Measurements from ENCODE around the gene C3orf52. TPM values are rescaled to one million over a fixed set of nuclear protein-coding genes. Genes with fewer than 3 reads are reported as not detected.
A peak's percentile ranks its signal among the peaks of the same experiment; 100 is the strongest.

C3orf52 gene
- total RNA-seq, 1 donor from 2014 or later, result 9.1 TPM

GRCh38 chr3:112085735-112086075, 484 bp upstream of the C3orf52 start:
- no peak for DNase-seq (ENCODE audit: low read depth in 2 of 2)

- peak in 1 of 2 donors; percentile 49 for DNase-seq (ENCODE audit: low read depth in 2 of 2)
Observed at GRCh38 chr3:112086875-112087524, 811 bp downstream of the C3orf52 start.

GRCh38 chr3:112087746-112088145, 1.6 kb downstream of the C3orf52 start:
- no peak for DNase-seq (ENCODE audit: low read depth in 2 of 2)

GRCh38 chr3:112088944-112089343, 2.8 kb downstream of the C3orf52 start:
- no peak for DNase-seq (ENCODE audit: low read depth in 2 of 2)

- peak; percentile 26 to 35 for DNase-seq (ENCODE audit: low read depth in 2 of 2)
Observed at GRCh38 chr3:112089956-112090886, 4.0 kb downstream of the C3orf52 start.

GRCh38 chr3:112090887-112091586, 4.8 kb downstream of the C3orf52 start:
- peak in 1 of 2 donors; percentile 28 for DNase-seq (ENCODE audit: low read depth in 2 of 2)

- peak; percentile 22 to 74 for DNase-seq (ENCODE audit: low read depth in 2 of 2)
Observed at GRCh38 chr3:112092496-112093179, 6.4 kb downstream of the C3orf52 start.

GRCh38 chr3:112093180-112093522, 7.0 kb downstream of the C3orf52 start:
- no peak for DNase-seq (ENCODE audit: low read depth in 2 of 2)

GRCh38 chr3:112095731-112096130, 9.5 kb downstream of the C3orf52 start:
- no peak for DNase-seq (ENCODE audit: low read depth in 2 of 2)

GRCh38 chr3:112096176-112096575, 10.0 kb downstream of the C3orf52 start:
- DNase-seq (ENCODE audit: low read depth in 2 of 2), result no peak

GRCh38 chr3:112097378-112097777, 11.2 kb downstream of the C3orf52 start:
- DNase-seq (ENCODE audit: low read depth in 2 of 2), result peak; percentile 99

GRCh38 chr3:112101916-112102315, 15.7 kb downstream of the C3orf52 start:
- peak; percentile 20 to 84 for DNase-seq (ENCODE audit: low read depth in 2 of 2)

GRCh38 chr3:112104774-112105173, 18.6 kb downstream of the C3orf52 start:
- DNase-seq (ENCODE audit: low read depth in 2 of 2), result no peak

- no peak for DNase-seq (ENCODE audit: low read depth in 2 of 2)
Observed at GRCh38 chr3:112109322-112109721, 23.1 kb downstream of the C3orf52 start.

- DNase-seq (ENCODE audit: low read depth in 2 of 2), result peak; percentile 77 to 79
Observed at GRCh38 chr3:112111785-112112402, 25.7 kb downstream of the C3orf52 start.

- DNase-seq (ENCODE audit: low read depth in 2 of 2), result no peak
Observed at GRCh38 chr3:112114576-112115160, 28.5 kb downstream of the C3orf52 start.

- no peak for DNase-seq (ENCODE audit: low read depth in 2 of 2)
Observed at GRCh38 chr3:112115161-112115739, 29.1 kb downstream of the C3orf52 start.

- DNase-seq (ENCODE audit: low read depth in 2 of 2), result no peak
Observed at GRCh38 chr3:112115806-112116383, 29.7 kb downstream of the C3orf52 start.

GRCh38 chr3:112116748-112117186, 30.6 kb downstream of the C3orf52 start:
- DNase-seq (ENCODE audit: low read depth in 2 of 2), result peak; percentile 43 to 52

- DNase-seq (ENCODE audit: low read depth in 2 of 2), result no peak
Observed at GRCh38 chr3:112117415-112117814, 31.2 kb downstream of the C3orf52 start.

All from lung microvascular endothelial cell (primary cell).